Ishikawa (cell line): ENCODE measurements around the gene CAMK1D.

Experiments
- CREB1 ChIP-seq: IDR thresholded peaks from 2 replicates; pipeline ENCODE4 v1.6.1; 2012; ENCODE audit warnings: low read depth
- EGR1 ChIP-seq: IDR thresholded peaks from 2 replicates; pipeline ENCODE4 v1.6.1; 2012
- EP300 ChIP-seq: IDR thresholded peaks from 2 replicates; pipeline ENCODE4 v1.6.1; 2012; ENCODE audit warnings: borderline replicate concordance
- RAD21 ChIP-seq: IDR thresholded peaks from 2 replicates; pipeline ENCODE4 v1.6.1; 2012; ENCODE audit warnings: low read depth
- TAF1 ChIP-seq: IDR thresholded peaks from 2 replicates; pipeline ENCODE4 v1.6.1; 2012; ENCODE audit warnings: low read depth, mild to moderate bottlenecking
- TEAD4 ChIP-seq: IDR thresholded peaks from 2 replicates; pipeline ENCODE4 v1.6.1; 2012
- YY1 ChIP-seq: IDR thresholded peaks from 2 replicates; pipeline ENCODE4 v1.6.1; 2012; ENCODE audit warnings: low read depth
- ZBTB7A ChIP-seq: IDR thresholded peaks from 2 replicates; pipeline ENCODE4 v1.6.1; 2012; ENCODE audit warnings: low read depth
- TF ChIP-seq, protein P1 (sequence below): IDR thresholded peaks from 2 replicates; pipeline ENCODE4 v1.6.1; 2012
- TF ChIP-seq, protein P2 (sequence below): IDR thresholded peaks from 2 replicates; pipeline ENCODE4 v1.6.1; 2012; ENCODE audit warnings: low read depth, mild to moderate bottlenecking
- TF ChIP-seq, protein P3 (sequence below): IDR thresholded peaks from 2 replicates; pipeline ENCODE4 v1.6.1; 2012

DNA sequence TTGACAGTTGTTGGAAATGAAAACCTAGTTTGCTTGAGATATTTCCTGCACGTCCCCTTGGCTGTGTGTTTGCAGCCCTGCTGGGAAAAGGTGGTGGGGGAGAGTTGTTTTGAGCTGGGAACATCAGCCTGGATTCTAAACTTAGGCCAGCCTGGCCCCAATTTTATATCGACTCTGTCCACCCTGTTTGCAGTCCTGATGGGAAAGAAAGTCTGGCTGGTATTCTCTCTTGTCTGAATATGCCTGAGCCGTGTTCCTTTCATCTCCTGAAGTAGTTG is 473.5 kb downstream of the CAMK1D start:
- TF ChIP-seq, protein P1, sequence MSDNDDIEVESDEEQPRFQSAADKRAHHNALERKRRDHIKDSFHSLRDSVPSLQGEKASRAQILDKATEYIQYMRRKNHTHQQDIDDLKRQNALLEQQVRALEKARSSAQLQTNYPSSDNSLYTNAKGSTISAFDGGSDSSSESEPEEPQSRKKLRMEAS = no peak
- no peak for TF ChIP-seq CREB1
- TF ChIP-seq TAF1 = no peak
- TF ChIP-seq YY1 = no peak
- TF ChIP-seq EP300 = no peak
- no peak for TF ChIP-seq TEAD4
- no peak for TF ChIP-seq ZBTB7A
- TF ChIP-seq EGR1 = no peak
- no peak for TF ChIP-seq RAD21
- TF ChIP-seq, protein P2, sequence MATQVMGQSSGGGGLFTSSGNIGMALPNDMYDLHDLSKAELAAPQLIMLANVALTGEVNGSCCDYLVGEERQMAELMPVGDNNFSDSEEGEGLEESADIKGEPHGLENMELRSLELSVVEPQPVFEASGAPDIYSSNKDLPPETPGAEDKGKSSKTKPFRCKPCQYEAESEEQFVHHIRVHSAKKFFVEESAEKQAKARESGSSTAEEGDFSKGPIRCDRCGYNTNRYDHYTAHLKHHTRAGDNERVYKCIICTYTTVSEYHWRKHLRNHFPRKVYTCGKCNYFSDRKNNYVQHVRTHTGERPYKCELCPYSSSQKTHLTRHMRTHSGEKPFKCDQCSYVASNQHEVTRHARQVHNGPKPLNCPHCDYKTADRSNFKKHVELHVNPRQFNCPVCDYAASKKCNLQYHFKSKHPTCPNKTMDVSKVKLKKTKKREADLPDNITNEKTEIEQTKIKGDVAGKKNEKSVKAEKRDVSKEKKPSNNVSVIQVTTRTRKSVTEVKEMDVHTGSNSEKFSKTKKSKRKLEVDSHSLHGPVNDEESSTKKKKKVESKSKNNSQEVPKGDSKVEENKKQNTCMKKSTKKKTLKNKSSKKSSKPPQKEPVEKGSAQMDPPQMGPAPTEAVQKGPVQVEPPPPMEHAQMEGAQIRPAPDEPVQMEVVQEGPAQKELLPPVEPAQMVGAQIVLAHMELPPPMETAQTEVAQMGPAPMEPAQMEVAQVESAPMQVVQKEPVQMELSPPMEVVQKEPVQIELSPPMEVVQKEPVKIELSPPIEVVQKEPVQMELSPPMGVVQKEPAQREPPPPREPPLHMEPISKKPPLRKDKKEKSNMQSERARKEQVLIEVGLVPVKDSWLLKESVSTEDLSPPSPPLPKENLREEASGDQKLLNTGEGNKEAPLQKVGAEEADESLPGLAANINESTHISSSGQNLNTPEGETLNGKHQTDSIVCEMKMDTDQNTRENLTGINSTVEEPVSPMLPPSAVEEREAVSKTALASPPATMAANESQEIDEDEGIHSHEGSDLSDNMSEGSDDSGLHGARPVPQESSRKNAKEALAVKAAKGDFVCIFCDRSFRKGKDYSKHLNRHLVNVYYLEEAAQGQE = no peak
- TF ChIP-seq, protein P3, sequence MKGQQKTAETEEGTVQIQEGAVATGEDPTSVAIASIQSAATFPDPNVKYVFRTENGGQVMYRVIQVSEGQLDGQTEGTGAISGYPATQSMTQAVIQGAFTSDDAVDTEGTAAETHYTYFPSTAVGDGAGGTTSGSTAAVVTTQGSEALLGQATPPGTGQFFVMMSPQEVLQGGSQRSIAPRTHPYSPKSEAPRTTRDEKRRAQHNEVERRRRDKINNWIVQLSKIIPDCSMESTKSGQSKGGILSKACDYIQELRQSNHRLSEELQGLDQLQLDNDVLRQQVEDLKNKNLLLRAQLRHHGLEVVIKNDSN = no peak
